SK-N-SH (cell line): ENCODE results near the gene HS3ST4.

ENCODE experiments used
- CTCF ChIP-seq: fragments of 200-600 bp; sonication (generic); IDR thresholded peaks from 2 replicates; pipeline ENCODE4 v1.6.1; 2017; ENCODE audit warnings: antibody characterized with exemption, mild to moderate bottlenecking, moderate library complexity
- MAX ChIP-seq: IDR thresholded peaks from 2 replicates; pipeline ENCODE4 v1.4.0; 2012; ENCODE audit warnings: low read depth
- POLR2AphosphoS5 ChIP-seq: IDR thresholded peaks from 2 replicates; pipeline ENCODE4 v1.6.1; 2012; ENCODE audit warnings: low read depth, low read length
- RAD21 ChIP-seq: IDR thresholded peaks from 2 replicates; pipeline ENCODE4 v1.6.1; 2012; ENCODE audit warnings: mild to moderate bottlenecking, low read length
- REST ChIP-seq: IDR thresholded peaks from 2 replicates; pipeline ENCODE4 v1.6.1; 2012; ENCODE audit warnings: mild to moderate bottlenecking, low read depth, low read length, moderate library complexity
- RFX5 ChIP-seq: IDR thresholded peaks from 2 replicates; pipeline ENCODE4 v1.6.1; 2012; ENCODE audit warnings: mild to moderate bottlenecking, improper control_type of control experiment, low read length
- USF1 ChIP-seq: IDR thresholded peaks from 2 replicates; pipeline ENCODE4 v1.4.0; 2012; ENCODE audit warnings: low read depth, borderline replicate concordance
- USF2 ChIP-seq: fragments of 150-350 bp; IDR thresholded peaks from 2 replicates; pipeline ENCODE4 v1.6.1; 2017; ENCODE audit warnings: antibody characterized with exemption, low read length, low read depth, borderline replicate concordance

GRCh38 chr16:26012376-26012775, 320.6 kb downstream of the HS3ST4 start:
- no peak for TF ChIP-seq CTCF
- TF ChIP-seq MAX: no peak
- no peak for TF ChIP-seq RFX5
- TF ChIP-seq USF1: no peak
- TF ChIP-seq USF2: no peak
- TF ChIP-seq REST: no peak
- TF ChIP-seq POLR2AphosphoS5: no peak
- TF ChIP-seq RAD21: no peak
